ENCODE data around the gene RCN2.

The RCN2 gene

DNA sequence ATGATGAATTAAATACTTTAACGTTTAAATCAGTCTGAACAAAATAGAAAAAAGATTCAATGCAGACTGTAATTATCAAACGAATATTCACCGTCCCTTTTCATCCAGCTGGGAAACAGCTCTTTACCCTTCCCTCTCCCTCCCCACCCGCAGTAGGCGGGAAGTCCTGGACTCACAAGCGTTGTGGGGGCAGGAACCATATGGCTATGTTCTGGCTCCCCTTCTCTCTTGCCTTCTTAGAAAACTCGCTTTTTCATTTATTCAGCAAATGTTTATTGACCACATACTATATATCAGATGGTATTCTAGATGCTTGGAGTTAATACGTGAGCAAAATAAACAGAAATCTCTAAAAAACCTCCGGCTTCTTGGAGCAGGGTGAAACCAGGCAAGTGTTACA, 25.7 kb upstream of the RCN2 start:
- Mint-ChIP-seq H3K4me3 (peak overlapping the region; percentile 88 to 91), H3K9me3 (no peaks in the 10 kb centered on the region), H3K27ac (peak overlapping the region; percentile 93 to 96), H3K4me1 (ENCODE audit: low read depth in 2 of 2) (peaks cover 14 to 24% of the 10 kb centered on the region in 2 donors), H3K36me3 (ENCODE audit: insufficient read depth) (no peaks in the 10 kb centered on the region), H3K27me3 (no peaks in the 10 kb centered on the region)
- no peak for ATAC-seq (replicated peaks)
- DNase-seq = no peak

DNA sequence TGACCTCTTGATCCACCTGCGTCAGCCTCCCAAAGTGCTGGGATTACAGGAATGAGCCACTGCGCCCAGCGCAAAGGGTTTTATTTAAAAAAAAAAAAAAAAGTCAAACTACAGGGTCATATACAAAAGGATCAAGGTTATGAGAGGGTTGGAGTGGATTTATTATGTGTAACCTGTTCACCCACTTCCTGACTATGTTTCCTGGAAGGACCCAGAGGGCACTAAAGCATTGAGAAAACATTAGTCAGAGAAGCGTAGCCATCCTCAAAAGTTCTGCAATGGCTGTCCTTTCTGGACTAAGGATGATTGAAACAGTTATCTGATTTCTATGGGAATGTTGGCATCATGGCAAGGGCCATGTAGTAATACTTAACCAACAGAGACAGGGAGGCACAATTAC, 19.1 kb upstream of the RCN2 start:
- no peak overlapping the region for H3K27ac Mint-ChIP-seq
- no peaks in the 10 kb centered on the region for H3K36me3 Mint-ChIP-seq (ENCODE audit: insufficient read depth)
- H3K4me1 Mint-ChIP-seq (ENCODE audit: low read depth in 2 of 2) = no peaks in the 10 kb centered on the region
- DNase-seq = no peak
- H3K27me3 Mint-ChIP-seq = peaks cover 17 to 34% of the 10 kb centered on the region in 2 donors
- H3K4me3 Mint-ChIP-seq = no peak overlapping the region
- no peak for ATAC-seq (replicated peaks)
- no peaks in the 10 kb centered on the region for H3K9me3 Mint-ChIP-seq

DNA sequence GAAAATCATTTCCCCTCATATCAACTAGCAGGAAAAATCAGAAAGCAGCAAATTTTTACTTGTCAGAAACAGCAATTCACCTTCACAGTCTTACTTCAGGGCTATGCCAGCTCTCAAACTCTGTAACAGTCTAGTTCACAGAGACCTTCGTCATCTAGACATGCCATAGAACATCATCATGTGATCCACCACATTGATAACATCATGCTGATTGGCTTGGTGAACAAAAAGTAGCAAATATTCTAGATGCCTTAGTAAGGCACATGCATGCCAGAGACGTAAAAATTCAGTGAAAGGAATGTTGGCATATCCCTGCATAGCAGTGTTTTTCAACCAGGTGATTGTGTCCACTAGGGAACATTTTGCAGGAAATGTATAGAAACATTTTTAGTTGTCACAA, 17.8 kb upstream of the RCN2 start:
- no peaks in the 10 kb centered on the region for H3K9me3 Mint-ChIP-seq
- H3K27me3 Mint-ChIP-seq = peaks cover 29 to 46% of the 10 kb centered on the region in 2 donors
- H3K36me3 Mint-ChIP-seq (ENCODE audit: insufficient read depth) = no peaks in the 10 kb centered on the region
- H3K4me3 Mint-ChIP-seq = no peak overlapping the region
- no peak for DNase-seq
- no peaks in the 10 kb centered on the region for H3K4me1 Mint-ChIP-seq (ENCODE audit: low read depth in 2 of 2)
- no peak for ATAC-seq (replicated peaks)
- no peak overlapping the region for H3K27ac Mint-ChIP-seq

DNA sequence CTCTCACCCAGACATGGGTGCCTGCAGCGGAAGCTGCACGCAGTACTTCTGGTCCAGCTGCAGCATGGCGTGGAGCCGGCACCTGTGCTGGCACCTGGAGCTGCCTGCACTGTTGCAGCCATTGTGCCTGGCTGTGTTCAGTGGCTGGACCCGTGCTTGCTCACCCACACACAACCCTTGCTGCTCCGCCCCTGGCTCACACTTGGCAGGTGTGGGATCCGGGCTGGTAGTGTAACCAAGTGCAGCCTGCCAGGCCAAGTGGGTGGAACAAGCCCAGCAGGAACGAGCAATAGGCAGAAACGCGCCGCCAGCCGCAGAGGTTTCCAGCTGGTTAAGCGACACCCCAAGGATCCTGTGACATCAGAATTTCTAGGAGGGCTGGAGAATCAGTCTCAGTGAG, 15.2 kb upstream of the RCN2 start:
- DNase-seq (no peak), ATAC-seq (replicated peaks) (no peak)
- no peaks in the 10 kb centered on the region for H3K9me3 Mint-ChIP-seq
- H3K4me3 Mint-ChIP-seq = no peak overlapping the region
- H3K27ac Mint-ChIP-seq = no peak overlapping the region
- H3K36me3 Mint-ChIP-seq (ENCODE audit: insufficient read depth) = no peaks in the 10 kb centered on the region
- no peaks in the 10 kb centered on the region for H3K4me1 Mint-ChIP-seq (ENCODE audit: low read depth in 2 of 2)
- H3K27me3 Mint-ChIP-seq = peaks cover 42 to 63% of the 10 kb centered on the region in 2 donors

DNA sequence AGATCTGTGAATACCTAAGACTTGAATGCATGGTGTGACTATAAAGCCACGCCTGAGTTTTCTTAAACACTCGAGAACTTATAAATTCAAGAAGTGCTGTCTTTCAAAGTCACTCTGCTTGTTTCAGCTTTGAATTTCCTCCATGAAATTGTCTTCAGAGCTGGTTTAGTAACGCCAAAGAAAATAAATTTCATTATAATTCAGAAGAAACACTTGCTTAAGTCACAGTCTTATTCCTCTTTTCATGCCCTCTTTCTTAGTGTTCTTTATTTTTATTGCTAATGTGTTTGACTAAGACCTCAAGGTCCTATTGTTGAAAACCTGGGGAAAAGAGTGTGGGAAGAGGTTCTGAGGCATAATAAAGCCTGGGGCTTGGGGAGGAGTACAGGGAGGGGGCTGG, 3.3 kb upstream of the RCN2 start:
- no peak overlapping the region for H3K4me3 Mint-ChIP-seq
- no peaks in the 10 kb centered on the region for H3K9me3 Mint-ChIP-seq
- no peak for ATAC-seq (replicated peaks)
- H3K27me3 Mint-ChIP-seq = peaks cover 3 to 14% of the 10 kb centered on the region in 2 donors
- peaks cover 3% of the 10 kb centered on the region for H3K36me3 Mint-ChIP-seq (ENCODE audit: insufficient read depth)
- DNase-seq = no peak
- no peak overlapping the region for H3K27ac Mint-ChIP-seq
- H3K4me1 Mint-ChIP-seq (ENCODE audit: low read depth in 2 of 2) = peaks cover 8 to 11% of the 10 kb centered on the region in 2 donors

DNA sequence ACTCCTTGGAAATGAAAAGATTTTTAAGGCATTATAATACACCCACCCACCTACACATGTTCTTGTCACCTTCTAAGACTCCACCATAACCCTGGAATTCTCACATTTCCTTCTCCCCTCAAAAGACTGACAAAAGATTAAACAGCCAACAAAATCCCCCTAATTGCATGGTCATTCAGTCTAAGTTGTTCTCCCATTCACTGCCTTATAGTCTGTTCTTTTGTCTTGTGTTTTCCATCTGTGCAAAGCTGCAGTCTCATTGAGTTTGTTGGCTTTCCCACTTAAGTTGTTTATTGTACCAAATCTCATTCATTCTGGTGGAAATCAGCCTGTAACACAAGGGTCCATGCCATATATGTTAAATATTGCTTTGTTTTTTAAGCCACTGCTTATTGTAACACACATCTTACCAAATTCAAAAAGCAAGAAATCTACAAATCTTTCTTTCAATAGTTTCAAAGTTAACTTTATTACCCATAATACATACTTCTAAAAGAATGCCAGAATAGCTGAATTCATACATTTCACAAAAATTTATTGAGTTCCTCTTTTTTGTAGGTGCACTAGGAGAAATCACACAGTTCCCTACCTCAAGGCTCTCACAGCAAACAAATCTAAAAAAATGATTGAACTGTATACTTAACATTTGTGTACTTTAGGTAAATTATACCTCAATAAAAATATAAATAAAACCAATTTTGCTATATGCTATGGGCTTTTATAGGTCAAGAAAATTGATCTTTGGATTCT, 2.4 kb upstream of the RCN2 start:
- Mint-ChIP-seq H3K27me3 (peaks cover 0 to 9% of the 10 kb centered on the region in 2 donors), H3K27ac (no peak overlapping the region), H3K4me1 (ENCODE audit: low read depth in 2 of 2) (peaks cover 8 to 16% of the 10 kb centered on the region in 2 donors), H3K9me3 (no peaks in the 10 kb centered on the region), H3K4me3 (no peak overlapping the region), H3K36me3 (ENCODE audit: insufficient read depth) (peaks cover 3% of the 10 kb centered on the region)
- no peak for DNase-seq
- ATAC-seq (replicated peaks) = no peak

DNA sequence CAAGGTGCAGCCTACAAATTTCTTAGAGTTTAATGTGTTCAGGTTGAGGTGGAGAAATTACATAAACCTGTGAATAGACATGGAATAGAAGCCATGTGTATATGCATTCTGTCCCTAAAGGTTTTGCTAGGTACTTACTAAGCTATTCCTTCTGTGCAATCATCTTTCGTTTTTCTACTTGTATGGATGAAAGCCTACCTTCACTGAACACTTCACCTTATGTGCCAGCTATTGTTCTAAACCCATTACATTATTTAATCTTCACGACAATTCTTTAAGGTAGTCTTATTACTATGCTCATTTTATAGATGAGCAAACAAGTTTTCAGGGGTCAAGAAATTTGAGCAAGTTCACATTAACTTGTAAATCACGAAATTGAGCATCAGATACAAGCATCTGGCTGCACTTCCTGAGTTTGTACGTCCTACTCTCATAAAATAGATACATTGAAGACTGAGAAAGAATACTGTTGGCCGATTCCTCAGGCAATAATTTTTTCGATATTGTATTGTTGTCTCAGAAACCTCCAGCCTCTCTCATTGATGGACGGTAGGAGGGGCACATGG, 635 bp upstream of the RCN2 start:
- peaks cover 0 to 6% of the 10 kb centered on the region in 2 donors for H3K27me3 Mint-ChIP-seq
- peaks cover 13 to 23% of the 10 kb centered on the region in 2 donors for H3K4me1 Mint-ChIP-seq (ENCODE audit: low read depth in 2 of 2)
- H3K27ac Mint-ChIP-seq = peak overlapping the region; percentile 84 to 85
- DNase-seq = no peak
- H3K36me3 Mint-ChIP-seq (ENCODE audit: insufficient read depth) = peaks cover 11% of the 10 kb centered on the region
- no peaks in the 10 kb centered on the region for H3K9me3 Mint-ChIP-seq
- peak overlapping the region; percentile 83 to 84 for H3K4me3 Mint-ChIP-seq
- ATAC-seq (replicated peaks) = no peak

DNA sequence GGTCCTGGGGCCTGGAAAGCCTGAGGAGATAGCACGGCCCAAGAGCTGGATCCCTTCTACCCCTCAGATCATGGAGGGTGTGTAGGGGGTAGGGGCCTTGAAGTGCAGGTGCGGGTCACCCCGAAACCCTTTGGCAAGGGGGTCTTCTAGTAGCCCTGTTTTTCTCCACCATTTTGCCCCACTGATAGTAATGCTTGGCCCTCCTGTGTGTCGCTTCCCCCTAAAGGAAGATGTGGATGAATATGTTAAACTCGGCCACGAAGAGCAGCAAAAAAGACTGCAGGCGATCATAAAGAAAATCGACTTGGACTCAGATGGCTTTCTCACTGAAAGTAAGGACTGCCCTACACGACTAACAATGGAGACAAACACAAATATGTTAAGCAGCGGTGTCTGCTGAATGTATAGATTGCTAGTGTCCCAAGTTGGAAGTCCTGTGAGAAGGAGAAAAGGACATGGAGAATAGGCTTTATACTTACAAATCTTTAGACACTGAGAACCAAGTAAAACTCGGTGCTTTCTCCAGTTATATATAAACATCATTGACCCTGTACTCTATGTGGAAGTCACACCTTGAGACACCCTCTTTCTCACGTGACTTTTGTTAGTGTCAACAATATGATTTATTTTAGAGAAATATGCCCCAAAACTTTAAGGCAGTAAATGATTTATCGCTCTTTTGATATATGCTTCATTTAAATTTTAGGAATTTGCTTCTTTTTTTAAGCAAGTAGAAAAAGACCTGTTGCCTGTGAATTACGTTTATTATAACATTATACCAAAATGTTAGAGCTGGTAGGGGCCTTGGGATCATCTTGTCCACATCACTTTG, 802 bp downstream of the RCN2 start:
- no peak for ATAC-seq (replicated peaks)
- H3K4me1 Mint-ChIP-seq (ENCODE audit: low read depth in 2 of 2) = peaks cover 13 to 23% of the 10 kb centered on the region in 2 donors
- DNase-seq = peak in 1 of 3 experiments; percentile 5

DNA sequence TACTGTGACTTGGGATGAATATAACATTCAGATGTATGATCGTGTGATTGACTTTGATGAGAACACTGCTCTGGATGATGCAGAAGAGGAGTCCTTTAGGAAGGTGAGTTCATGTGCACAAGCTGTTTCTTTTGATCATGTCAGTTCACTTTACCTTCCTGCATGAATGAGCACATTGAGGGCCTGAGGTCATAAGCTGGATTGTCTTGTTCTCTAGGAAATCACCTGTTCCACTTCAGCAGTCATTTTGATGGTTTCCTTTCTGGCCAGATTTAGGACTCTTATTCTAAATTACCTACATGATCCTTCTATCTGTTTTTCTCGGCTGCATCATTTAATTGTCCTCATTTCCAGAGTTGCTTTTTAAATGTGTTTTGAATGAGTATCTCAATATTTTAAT, 4.1 kb downstream of the RCN2 start:
- no peaks in the 10 kb centered on the region for H3K9me3 Mint-ChIP-seq
- ATAC-seq (replicated peaks) (no peak), DNase-seq (no peak)
- no peak overlapping the region for H3K4me3 Mint-ChIP-seq
- H3K4me1 Mint-ChIP-seq (ENCODE audit: low read depth in 2 of 2) = peaks cover 13 to 23% of the 10 kb centered on the region in 2 donors
- no peak overlapping the region for H3K27ac Mint-ChIP-seq
- H3K27me3 Mint-ChIP-seq = no peaks in the 10 kb centered on the region
- H3K36me3 Mint-ChIP-seq (ENCODE audit: insufficient read depth) = peaks cover 23% of the 10 kb centered on the region

More for the DNA sequence above, 802 bp downstream of the RCN2 start:
- H3K4me3 Mint-ChIP-seq = peak overlapping the region; percentile 83 to 84
- H3K27ac Mint-ChIP-seq = peak overlapping the region; percentile 84 to 85
- H3K9me3 Mint-ChIP-seq = no peaks in the 10 kb centered on the region
- H3K27me3 Mint-ChIP-seq = no peaks in the 10 kb centered on the region
- H3K36me3 Mint-ChIP-seq (ENCODE audit: insufficient read depth) = peaks cover 17% of the 10 kb centered on the region

DNA sequence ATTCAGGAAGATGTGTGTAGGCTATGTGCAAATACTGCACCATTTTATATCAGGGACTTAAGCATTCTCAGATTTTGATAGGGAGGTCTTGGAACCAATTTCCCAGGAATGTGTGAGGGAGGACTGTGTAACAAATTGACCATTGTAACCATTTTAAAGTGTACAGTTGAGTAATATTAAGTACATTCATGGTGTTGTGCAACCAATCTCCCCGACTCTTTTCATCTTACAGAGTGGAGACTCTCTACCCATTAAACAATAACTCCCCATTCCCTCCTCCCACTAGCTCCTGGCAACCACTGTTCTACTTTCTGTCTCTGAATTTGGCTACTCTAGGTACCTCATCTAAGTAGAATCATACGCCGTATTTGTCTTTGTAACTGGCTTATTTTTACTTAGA, 5.1 kb downstream of the RCN2 start:
- Mint-ChIP-seq H3K4me3 (no peak overlapping the region), H3K36me3 (ENCODE audit: insufficient read depth) (peaks cover 24% of the 10 kb centered on the region), H3K9me3 (no peaks in the 10 kb centered on the region), H3K4me1 (ENCODE audit: low read depth in 2 of 2) (peaks cover 10 to 18% of the 10 kb centered on the region in 2 donors), H3K27me3 (no peaks in the 10 kb centered on the region), H3K27ac (no peak overlapping the region)
- ATAC-seq (replicated peaks) = no peak
- DNase-seq = no peak

DNA sequence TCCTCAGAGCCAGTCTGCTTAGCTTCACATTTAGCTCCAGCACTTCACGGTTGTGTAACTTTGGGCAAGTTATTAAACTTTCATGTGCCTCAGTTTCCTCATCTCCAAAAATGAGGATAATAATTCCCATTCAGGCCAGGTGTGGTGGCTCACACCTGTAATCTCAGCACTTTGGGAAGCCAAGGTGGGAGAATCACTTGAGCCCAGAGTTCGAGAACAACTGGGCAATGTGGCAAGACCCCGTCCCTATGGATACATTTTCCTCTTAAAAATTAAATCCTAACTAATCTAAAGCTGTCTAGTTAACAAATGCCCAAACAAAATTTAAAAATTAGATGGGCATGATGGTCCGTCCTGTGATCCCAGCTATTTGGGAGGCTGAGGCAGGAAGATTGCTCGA, 7.2 kb downstream of the RCN2 start:
- Mint-ChIP-seq H3K4me3 (no peak overlapping the region), H3K27me3 (no peaks in the 10 kb centered on the region), H3K4me1 (ENCODE audit: low read depth in 2 of 2) (peaks cover 4 to 11% of the 10 kb centered on the region in 2 donors), H3K36me3 (ENCODE audit: insufficient read depth) (peaks cover 25% of the 10 kb centered on the region), H3K27ac (peak overlapping the region in 1 of 2 donors; percentile 26), H3K9me3 (no peaks in the 10 kb centered on the region)
- DNase-seq = no peak
- ATAC-seq (replicated peaks) = no peak

DNA sequence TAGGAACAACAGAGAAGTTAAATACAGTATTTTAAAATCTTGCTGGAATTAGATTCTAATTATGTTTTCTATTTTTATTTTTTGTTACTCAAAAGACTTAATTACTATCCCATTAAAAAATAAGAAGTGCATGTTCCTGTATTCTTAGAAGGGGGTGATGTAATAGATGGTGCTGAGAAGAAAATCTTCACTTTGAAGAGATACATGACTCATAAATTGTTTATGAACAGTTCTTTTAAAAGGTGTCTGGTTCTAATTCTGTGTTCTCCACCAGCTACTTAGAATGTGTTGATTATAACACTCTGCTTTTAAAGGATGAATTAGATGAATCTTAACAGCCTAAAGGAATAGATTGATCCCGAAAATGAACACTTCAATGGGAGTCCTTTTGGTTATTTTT, 8.2 kb downstream of the RCN2 start:
- no peak overlapping the region for H3K27ac Mint-ChIP-seq
- peaks cover 4 to 14% of the 10 kb centered on the region in 2 donors for H3K4me1 Mint-ChIP-seq (ENCODE audit: low read depth in 2 of 2)
- no peaks in the 10 kb centered on the region for H3K9me3 Mint-ChIP-seq
- H3K36me3 Mint-ChIP-seq (ENCODE audit: insufficient read depth) = peaks cover 35% of the 10 kb centered on the region
- no peaks in the 10 kb centered on the region for H3K27me3 Mint-ChIP-seq
- no peak for ATAC-seq (replicated peaks)
- no peak for DNase-seq
- H3K4me3 Mint-ChIP-seq = no peak overlapping the region

DNA sequence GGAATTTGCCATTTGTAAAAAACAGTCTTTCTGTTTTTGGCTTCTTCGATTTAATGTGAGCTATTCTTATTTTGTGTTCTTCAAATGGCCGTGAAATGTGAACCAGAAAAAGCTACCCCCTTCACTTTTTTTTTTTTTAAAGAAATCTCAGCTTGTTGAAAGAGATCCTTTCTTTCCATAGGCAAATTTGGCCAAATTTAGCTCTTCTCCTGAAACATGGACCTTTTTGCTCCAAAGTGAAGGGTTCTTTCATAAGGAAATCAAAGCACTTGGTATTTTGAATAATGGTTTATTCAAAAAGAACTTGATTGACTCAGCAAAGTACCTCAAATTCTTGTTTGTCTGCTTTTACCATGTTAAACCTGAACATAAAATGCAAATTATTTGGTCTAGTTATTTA, 10.1 kb downstream of the RCN2 start:
- H3K36me3 Mint-ChIP-seq (ENCODE audit: insufficient read depth) = peaks cover 36% of the 10 kb centered on the region
- no peak overlapping the region for H3K4me3 Mint-ChIP-seq
- DNase-seq (no peak), ATAC-seq (replicated peaks) (no peak)
- no peaks in the 10 kb centered on the region for H3K9me3 Mint-ChIP-seq
- H3K4me1 Mint-ChIP-seq (ENCODE audit: low read depth in 2 of 2) = peaks cover 0 to 12% of the 10 kb centered on the region in 2 donors
- no peak overlapping the region for H3K27ac Mint-ChIP-seq
- H3K27me3 Mint-ChIP-seq = no peaks in the 10 kb centered on the region

Measured in effector memory CD8-positive, alpha-beta T cell (primary cell).